ENCODE data around the gene ATRIP. TPM values are rescaled to one million over a fixed set of nuclear protein-coding genes. Genes with fewer than 3 reads are reported as not detected.
"Not testable (repeated sequence)": the region's sequence is repeated elsewhere in the genome, so short reads cannot be mapped to it uniquely, and the experiment has no call there.

ATRIP gene
- 10 to 100 TPM; 18.8 to 20.3 TPM for total RNA-seq

DNA sequence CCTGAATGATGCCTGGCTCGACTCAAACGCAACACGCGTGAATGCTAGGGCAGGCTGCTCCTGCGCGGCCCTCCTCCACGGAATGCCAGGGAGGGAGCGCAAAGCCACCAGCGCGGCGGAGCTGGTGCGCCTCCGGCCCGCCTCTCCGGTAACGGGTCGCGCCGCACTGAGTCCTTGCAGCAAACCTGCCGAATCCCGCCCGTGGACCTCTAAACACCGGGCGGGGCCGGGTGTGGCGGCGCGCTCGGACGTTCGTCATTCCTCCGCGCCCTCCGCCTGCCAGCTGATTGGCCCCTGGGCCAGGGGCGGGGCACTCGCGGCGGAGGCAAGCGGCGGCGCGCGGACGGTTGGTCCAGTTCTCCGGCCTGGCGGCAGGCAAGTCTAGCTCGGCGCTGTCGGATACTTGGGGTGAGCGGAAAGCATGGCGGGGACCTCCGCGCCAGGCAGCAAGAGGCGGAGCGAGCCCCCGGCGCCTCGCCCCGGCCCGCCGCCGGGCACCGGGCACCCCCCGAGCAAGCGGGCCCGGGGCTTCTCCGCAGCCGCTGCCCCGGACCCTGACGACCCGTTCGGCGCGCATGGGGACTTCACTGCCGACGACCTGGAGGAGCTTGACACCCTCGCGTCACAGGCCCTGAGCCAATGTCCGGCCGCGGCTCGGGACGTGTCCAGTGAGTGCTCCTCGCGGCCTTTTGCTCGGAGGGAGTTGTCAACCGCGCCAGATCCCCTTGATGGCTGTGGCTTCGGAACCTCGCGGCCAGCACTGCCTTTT is at the start of gene ATRIP:
Gene ATRIP, plus strand, starts transcription at position 313 of the 769 bp plus-strand sequence. Its CDS starts 109 bp downstream, at position 422.
- ChIA-PET POLR2A (interaction anchor here (0.8 to 5.0 kb wide), 10 partner anchors 9 to 146 kb away, joined by 3 to 31 read pairs (median 6); a partner anchor contains a TSS), CTCF (interaction anchor here (0.8 to 21.8 kb wide), 6 partner anchors 10 to 107 kb away, joined by 3 to 208 read pairs (median 9); no protein-coding TSS in a partner anchor)
- H3K36me3 Mint-ChIP-seq (ENCODE audit: low read depth), result peaks cover 46% of the 10 kb centered on the region
- peak; percentile 89 for DNase-seq
- no peaks in the 10 kb centered on the region for H3K27me3 Mint-ChIP-seq (ENCODE audit: low read depth)
- H3K9me3 Mint-ChIP-seq (ENCODE audit: insufficient read depth), result no peaks in the 10 kb centered on the region
- ATAC-seq, result peak; percentile 97
- H3K27ac Mint-ChIP-seq, result peak within 1 kb of the TSS; percentile 87
- peaks cover 46% of the 10 kb centered on the region for H3K4me1 Mint-ChIP-seq (ENCODE audit: low read depth)
- peak within 1 kb of the TSS; percentile 84 for H3K4me3 Mint-ChIP-seq

DNA sequence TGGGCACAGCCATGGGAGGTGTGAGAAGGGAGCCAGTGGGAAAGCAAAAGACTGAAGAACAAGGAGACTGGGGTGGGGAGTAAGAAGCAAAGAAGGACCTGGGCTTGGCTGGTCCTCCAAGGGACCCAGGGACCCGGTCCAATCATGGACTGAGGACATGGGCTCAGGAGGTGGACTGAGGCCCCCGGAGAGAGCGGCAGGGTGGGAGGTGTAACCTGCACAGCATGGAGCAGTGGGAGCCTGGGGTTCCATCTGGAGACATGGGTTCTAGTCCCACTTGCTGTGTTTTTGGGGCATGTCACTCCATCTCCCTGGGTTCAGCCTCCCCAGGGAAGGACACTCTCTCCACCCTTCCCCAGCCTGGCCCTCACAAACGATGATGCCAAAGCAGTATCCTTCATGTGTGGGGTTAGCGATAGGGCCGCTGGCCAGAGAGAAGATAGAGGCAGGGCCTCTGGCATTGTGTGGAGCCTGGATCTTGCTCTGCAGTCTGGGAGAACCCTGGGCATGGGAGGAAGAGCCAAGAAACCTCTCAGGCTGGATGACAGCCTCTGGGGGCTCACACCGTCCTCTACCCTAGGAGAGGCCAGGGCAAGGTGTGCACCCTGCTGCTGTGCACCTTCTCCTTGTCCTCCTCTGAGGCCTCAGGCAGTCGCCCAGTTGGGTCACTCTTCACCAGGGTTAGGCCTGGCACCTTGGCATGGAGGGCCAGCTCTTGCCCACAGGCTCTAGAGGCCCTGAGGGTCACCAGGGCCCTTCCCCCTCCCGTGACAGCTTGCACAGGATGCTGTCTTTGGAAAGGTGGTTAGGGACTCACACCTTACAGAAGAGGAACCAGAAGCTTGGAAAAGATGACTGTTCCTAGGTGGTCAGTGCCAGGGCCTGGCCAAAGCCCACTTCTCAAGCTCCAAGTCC is 48.5 kb upstream of the ATRIP start:
- Mint-ChIP-seq H3K4me1 (ENCODE audit: low read depth) (peaks cover 2% of the 10 kb centered on the region), H3K4me3 (no peak overlapping the region), H3K36me3 (ENCODE audit: low read depth) (no peaks in the 10 kb centered on the region), H3K27ac (no peak overlapping the region), H3K9me3 (ENCODE audit: insufficient read depth) (no peaks in the 10 kb centered on the region), H3K27me3 (ENCODE audit: low read depth) (peaks cover 12% of the 10 kb centered on the region)
- ATAC-seq (no peak), DNase-seq (peak; percentile 18)
- ChIA-PET CTCF (interaction anchor here (4.0 to 11.6 kb wide), 4 partner anchors 36 to 157 kb away, joined by 22 to 342 read pairs (median 112); partner anchors contain the start of genes PFKFB4 and PLXNB1), POLR2A (no interaction called here)

DNA sequence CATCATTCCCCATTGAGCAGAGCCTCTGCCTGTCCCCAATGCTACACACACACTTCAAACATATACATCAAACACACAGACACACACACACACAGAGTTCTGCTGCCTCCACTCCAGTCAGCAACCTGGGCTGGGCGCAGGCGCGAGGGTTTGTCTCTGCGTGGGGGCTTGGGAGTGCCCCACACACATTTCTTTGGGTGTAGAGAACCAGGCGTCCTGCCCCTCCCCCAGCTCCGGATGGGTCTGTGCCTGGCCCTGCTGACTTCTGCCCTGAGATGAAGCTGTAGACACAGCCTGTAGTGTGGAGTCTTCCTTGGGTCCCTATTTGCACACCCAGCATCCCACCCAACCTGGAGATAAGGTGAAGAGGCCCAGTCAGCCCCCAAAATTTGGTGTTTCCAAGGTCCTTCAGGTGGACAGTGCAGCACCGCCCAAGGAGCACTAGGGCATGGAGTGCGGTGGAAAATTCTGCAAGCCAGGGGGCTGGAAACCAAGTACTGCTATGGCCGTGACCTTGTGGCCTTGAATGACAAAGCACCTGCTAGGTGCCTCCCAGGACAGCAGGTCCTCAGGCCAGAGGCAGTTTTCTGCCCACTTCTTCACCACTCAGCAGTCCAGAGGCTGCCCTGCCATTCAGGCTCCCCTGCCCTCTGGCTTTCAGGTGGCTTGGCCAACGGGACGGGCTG is 47.7 kb upstream of the ATRIP start:
- CTCF ChIA-PET, result interaction anchor here (0.9 to 11.6 kb wide), 7 partner anchors 35 to 238 kb away, joined by 3 to 342 read pairs (median 29); partner anchors contain the start of genes PFKFB4 and PLXNB1
- DNase-seq, result peak; percentile 18
- H3K27ac Mint-ChIP-seq, result no peak overlapping the region
- H3K36me3 Mint-ChIP-seq (ENCODE audit: low read depth), result no peaks in the 10 kb centered on the region
- POLR2A ChIA-PET, result interaction anchor here (0.6 kb wide), 1 partner anchor 124 kb away, joined by 4 read pairs; no protein-coding TSS in a partner anchor
- peaks cover 2% of the 10 kb centered on the region for H3K4me1 Mint-ChIP-seq (ENCODE audit: low read depth)
- peaks cover 9% of the 10 kb centered on the region for H3K27me3 Mint-ChIP-seq (ENCODE audit: low read depth)
- H3K9me3 Mint-ChIP-seq (ENCODE audit: insufficient read depth), result no peaks in the 10 kb centered on the region
- no peak for ATAC-seq
- H3K4me3 Mint-ChIP-seq, result no peak overlapping the region

DNA sequence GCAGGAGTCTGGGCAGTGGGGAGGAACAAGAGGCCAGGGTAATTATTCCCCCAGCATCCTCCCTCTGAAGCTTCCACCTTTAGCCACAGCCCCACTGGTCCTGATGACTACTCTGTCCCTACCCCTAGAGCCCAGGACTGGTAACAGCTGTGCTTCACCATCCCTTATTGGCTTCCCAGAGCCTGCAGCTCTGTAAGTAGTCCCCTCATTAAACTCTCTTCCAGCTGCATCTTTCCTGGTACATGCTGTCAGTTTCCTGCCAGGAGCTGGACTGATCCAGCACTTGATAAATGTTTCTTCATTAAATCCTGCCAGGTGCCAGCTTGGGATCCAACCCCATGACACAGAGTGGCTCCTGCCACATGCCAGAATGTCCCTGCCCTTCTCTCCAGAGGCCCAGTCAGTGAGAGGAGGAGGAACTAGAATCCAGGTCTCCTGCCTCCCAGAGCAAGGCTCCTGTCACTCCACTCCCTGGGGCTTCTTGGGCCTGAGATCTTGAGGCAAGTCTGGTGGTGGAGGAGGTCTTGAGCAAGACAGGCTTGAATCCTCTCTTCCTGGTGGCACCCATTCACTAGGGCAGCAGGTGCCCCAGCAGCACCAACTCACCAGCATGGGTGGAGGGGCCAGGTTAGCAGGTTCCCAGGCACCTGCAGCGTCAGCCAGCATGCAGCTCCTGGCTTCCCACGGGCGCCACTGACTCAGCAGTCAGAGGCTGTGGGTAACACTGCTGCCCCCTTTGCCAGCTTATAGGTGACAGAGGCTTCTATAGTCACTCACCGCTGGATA is 47.0 kb upstream of the ATRIP start:
- Mint-ChIP-seq H3K36me3 (ENCODE audit: low read depth) (no peaks in the 10 kb centered on the region), H3K27me3 (ENCODE audit: low read depth) (peaks cover 9% of the 10 kb centered on the region), H3K4me1 (ENCODE audit: low read depth) (peaks cover 2% of the 10 kb centered on the region), H3K4me3 (no peak overlapping the region), H3K27ac (no peak overlapping the region), H3K9me3 (ENCODE audit: insufficient read depth) (no peaks in the 10 kb centered on the region)
- CTCF ChIA-PET, result interaction anchor here (0.7 to 11.6 kb wide), 19 partner anchors 11 to 269 kb away, joined by 3 to 342 read pairs (median 10); partner anchors contain the start of genes CCDC51, PFKFB4, PLXNB1 and TMA7
- DNase-seq (no peak), ATAC-seq (no peak)
- POLR2A ChIA-PET, result interaction anchor here (0.6 to 1.1 kb wide), 3 partner anchors 40 to 125 kb away, joined by 3 to 4 read pairs (median 3); no protein-coding TSS in a partner anchor

DNA sequence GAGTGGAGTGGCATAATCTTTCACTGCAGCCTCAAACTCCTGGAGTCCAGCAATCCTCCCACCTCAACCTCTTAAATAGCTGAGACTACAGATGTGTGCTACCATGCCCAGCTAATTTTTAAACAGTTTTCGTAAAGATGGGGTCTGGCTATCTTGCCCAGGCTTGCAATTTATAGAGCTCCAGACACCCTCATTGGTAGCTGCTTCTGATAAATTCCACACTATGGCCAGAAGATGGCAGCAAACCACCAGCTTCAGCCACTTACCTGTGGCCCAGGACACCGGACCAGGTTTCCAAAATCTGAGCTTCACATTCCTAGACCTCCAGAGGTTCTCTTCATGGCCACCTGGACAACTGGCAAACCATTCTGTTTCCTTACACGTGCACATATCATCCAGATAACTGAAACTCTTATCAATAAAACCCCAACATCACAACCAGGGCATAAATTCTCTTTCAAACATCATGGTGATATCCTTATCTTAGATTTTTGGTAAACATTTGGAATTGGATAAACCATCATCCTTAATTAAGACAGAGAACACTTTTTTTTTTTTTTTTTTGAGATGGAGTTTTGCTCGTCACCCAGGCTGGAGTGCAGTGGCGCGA is 45.6 kb upstream of the ATRIP start:
- H3K27me3 Mint-ChIP-seq (ENCODE audit: low read depth), result peaks cover under 1% of the 10 kb centered on the region
- peak; percentile 88 for ATAC-seq
- H3K4me3 Mint-ChIP-seq, result no peak overlapping the region
- H3K4me1 Mint-ChIP-seq (ENCODE audit: low read depth), result peaks cover 2% of the 10 kb centered on the region
- POLR2A ChIA-PET, result interaction anchor here (0.7 kb wide), 1 partner anchor 35 kb away, joined by 3 read pairs; no protein-coding TSS in a partner anchor
- CTCF ChIA-PET, result interaction anchor here (0.6 to 11.6 kb wide), 69 partner anchors 8 to 777 kb away, joined by 3 to 342 read pairs (median 4); partner anchors contain the start of genes CCDC51, FBXW12, NCKIPSD and NME6
- no peak overlapping the region for H3K27ac Mint-ChIP-seq
- peak; percentile 76 for DNase-seq
- no peaks in the 10 kb centered on the region for H3K9me3 Mint-ChIP-seq (ENCODE audit: insufficient read depth)
- H3K36me3 Mint-ChIP-seq (ENCODE audit: low read depth), result no peaks in the 10 kb centered on the region

DNA sequence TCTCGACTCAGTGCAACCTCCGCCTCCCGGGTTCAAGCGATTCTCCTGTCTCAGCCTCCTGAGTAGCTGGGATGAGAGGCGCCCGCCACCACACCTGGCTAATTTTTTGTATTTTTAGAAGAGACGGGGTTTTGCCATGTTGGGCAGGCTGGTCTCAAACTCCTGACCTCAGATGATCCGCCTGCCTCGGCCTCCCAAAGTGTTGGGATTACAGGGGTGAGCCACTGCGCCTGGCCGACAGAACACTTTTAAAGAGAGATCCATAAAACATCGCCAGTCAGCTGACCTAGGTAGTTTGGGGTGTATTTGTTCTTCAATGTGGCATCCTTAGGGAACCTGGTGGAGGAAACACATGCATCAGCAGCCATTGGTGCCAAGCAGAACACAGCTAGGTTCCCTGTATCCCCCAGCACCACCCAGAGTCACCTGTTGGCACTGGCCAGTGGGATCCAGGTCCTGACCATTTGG is 45.1 kb upstream of the ATRIP start:
- H3K27ac Mint-ChIP-seq; H3K9me3 Mint-ChIP-seq (ENCODE audit: insufficient read depth); H3K4me1 Mint-ChIP-seq (ENCODE audit: low read depth); ATAC-seq; H3K36me3 Mint-ChIP-seq (ENCODE audit: low read depth); H3K27me3 Mint-ChIP-seq (ENCODE audit: low read depth); H3K4me3 Mint-ChIP-seq; POLR2A ChIA-PET; DNase-seq: not testable (repeated sequence)
- CTCF ChIA-PET, result interaction anchor here (0.6 to 11.6 kb wide), 57 partner anchors 9 to 554 kb away, joined by 3 to 342 read pairs (median 4); partner anchors contain the start of genes CCDC51, NCKIPSD, NME6 and PFKFB4

DNA sequence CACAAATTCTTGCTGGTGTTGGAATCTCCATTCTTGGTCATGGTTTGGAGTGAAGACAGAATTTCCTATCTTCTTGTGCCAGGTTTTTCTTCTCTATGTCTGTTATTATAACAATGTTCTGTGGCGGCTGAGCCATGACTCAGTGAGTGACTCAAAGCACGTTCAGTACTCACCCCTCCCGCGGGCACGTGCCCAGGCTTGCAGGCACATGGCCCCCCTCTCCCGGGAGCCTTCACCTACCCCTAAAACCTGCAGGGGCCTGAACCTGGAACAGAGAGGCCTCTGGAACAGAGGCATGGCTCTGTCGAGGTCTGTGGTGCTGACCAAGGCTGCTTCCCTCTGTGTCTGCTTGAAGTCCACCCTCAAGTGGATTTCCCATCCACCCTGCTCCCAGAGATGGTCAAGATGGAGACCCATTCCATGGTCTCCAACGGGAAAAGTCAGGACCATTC is 44.2 kb upstream of the ATRIP start:
- no peaks in the 10 kb centered on the region for H3K9me3 Mint-ChIP-seq (ENCODE audit: insufficient read depth)

DNA sequence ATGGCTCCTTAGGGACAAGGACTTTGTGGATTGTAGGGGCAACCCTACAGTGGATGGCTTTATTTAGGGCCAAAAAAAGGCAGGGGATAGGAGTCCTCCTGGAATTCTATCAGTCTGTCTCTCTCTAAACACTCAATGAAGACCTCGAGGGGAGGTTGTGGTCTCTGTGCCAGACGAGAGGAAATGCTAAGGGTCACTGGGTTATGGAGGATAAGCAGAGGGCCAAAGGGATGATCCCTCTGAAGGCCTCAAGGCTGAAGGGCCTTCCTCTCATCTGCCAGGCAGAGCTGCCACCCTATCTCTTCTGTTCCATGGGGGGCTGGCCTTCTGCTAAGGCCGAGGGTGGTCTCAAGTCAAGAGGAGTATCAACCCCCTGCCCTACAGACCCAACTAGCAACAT is 43.6 kb upstream of the ATRIP start:
- DNase-seq (no peak), ATAC-seq (no peak)
- no peaks in the 10 kb centered on the region for H3K36me3 Mint-ChIP-seq (ENCODE audit: low read depth)
- H3K9me3 Mint-ChIP-seq (ENCODE audit: insufficient read depth), result no peaks in the 10 kb centered on the region
- CTCF ChIA-PET, result interaction anchor here (0.6 to 11.6 kb wide), 4 partner anchors 31 to 152 kb away, joined by 3 to 342 read pairs (median 91); partner anchors contain the start of genes PFKFB4 and PLXNB1
- H3K4me3 Mint-ChIP-seq, result no peak overlapping the region
- POLR2A ChIA-PET, result no interaction called here
- no peak overlapping the region for H3K27ac Mint-ChIP-seq
- no peaks in the 10 kb centered on the region for H3K27me3 Mint-ChIP-seq (ENCODE audit: low read depth)
- no peaks in the 10 kb centered on the region for H3K4me1 Mint-ChIP-seq (ENCODE audit: low read depth)

More for the DNA sequence above, 44.2 kb upstream of the ATRIP start:
- CTCF ChIA-PET, result interaction anchor here (0.8 to 11.6 kb wide), 5 partner anchors 32 to 153 kb away, joined by 3 to 342 read pairs (median 45); partner anchors contain the start of genes CCDC51, PFKFB4, PLXNB1 and TMA7
- no peak for DNase-seq
- no peak for ATAC-seq
- Mint-ChIP-seq H3K4me1 (ENCODE audit: low read depth) (peaks cover 2% of the 10 kb centered on the region), H3K27me3 (ENCODE audit: low read depth) (no peaks in the 10 kb centered on the region), H3K36me3 (ENCODE audit: low read depth) (no peaks in the 10 kb centered on the region), H3K27ac (no peak overlapping the region), H3K4me3 (no peak overlapping the region)
- POLR2A ChIA-PET, result no interaction called here

DNA sequence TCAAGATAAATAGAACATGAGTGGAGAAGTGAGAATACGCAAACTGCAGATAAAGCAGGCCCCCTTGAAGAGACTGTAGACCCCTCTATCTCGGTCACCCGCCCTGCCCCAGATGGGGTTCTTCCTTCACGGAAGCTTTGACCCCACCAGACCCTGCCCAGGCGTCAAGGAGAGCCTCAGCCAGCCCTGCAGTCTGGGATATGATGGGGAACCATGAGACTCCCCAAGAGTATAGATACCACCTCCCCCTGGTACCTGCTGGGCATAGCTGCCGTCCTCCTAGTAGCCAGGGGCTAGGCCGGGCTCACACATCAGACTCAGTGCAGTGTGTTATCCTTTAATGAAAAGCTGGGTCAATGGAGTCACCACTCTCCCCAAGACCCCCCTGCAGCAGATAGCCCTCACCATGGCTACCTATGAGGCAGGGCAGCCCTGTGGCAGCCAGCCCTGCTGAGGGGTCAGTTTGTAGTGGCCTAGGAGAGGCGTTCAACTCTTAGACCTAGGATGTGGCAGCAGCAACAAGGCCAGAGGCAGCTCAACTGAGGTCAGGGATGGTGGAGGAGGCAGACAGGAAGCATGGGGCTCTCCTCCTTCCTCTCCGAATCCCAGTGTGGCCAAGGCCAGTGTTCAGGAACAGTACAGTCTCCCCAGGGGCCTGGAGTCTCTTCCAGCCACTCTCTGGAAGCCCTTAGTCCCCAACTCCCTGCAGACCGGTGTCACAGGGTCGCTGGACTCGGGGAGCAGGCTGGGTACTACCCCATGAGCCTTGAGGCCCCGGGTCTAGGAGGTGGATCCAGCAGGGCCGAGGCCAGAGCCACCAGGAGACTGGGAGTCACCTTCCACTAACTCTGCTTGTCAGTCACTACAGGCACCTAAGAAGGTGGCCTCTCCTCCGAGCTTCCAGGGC is 42.8 kb upstream of the ATRIP start:
- ChIA-PET POLR2A (interaction anchor here (1.2 kb wide), 1 partner anchor 36 kb away, joined by 4 read pairs; the partner anchor contains the start of genes CCDC51 and TMA7), CTCF (interaction anchor here (1.1 to 11.6 kb wide), 3 partner anchors 30 to 151 kb away, joined by 3 to 342 read pairs (median 179); partner anchors contain the start of genes PFKFB4 and PLXNB1)
- H3K4me1 Mint-ChIP-seq (ENCODE audit: low read depth), result no peaks in the 10 kb centered on the region
- no peak overlapping the region for H3K27ac Mint-ChIP-seq
- no peak overlapping the region for H3K4me3 Mint-ChIP-seq
- H3K27me3 Mint-ChIP-seq (ENCODE audit: low read depth), result no peaks in the 10 kb centered on the region
- no peaks in the 10 kb centered on the region for H3K36me3 Mint-ChIP-seq (ENCODE audit: low read depth)
- ATAC-seq (no peak), DNase-seq (no peak)
- H3K9me3 Mint-ChIP-seq (ENCODE audit: insufficient read depth), result no peaks in the 10 kb centered on the region

Data from activated CD8-positive, alpha-beta T cell treated with anti-CD3 and anti-CD28 coated beads, Interleukin-2, amount 10 ng/mL, durations not matched to agents 7 days and 5 days (primary cell).